NT2/D1 (cell line): ENCODE measurements around the gene EFCAB9.

Experiments
- YY1 ChIP-seq: IDR thresholded peaks from 2 replicates; pipeline ENCODE4 v1.6.1; 2011; ENCODE audit not compliant: insufficient read length, insufficient read depth
- ZNF274 ChIP-seq: IDR thresholded peaks from 2 replicates; pipeline ENCODE4 v1.6.1; 2011; ENCODE audit warnings: mild to moderate bottlenecking, low read depth, low read length

GRCh38 chr5:172149073-172149472 lies 44.9 kb upstream of the EFCAB9 start:
- no peak for TF ChIP-seq ZNF274
- TF ChIP-seq YY1: no peak
